ENCODE data around the gene BCKDHB.

DNA sequence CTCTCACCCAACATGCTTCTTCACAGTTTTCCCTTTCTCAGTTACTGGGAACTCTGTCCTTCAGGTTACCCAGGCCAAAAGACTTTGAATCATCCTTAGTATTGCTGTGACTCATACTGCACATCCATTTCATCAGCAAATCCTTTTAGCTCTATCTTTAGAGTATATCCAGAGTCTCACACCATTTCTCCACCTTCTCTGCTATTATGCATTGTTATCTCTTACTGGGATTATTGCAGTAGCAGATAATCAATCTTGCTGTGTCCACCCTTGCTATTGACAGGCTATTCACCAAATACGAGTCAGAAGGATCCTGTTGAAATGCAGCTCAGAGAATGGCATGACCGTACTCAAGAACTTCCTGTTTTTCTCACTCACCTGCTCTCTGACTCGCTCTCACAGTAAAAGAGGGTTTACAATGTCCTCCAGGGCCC, 57.3 kb downstream of the BCKDHB start:
- TF ChIP-seq, protein P1, sequence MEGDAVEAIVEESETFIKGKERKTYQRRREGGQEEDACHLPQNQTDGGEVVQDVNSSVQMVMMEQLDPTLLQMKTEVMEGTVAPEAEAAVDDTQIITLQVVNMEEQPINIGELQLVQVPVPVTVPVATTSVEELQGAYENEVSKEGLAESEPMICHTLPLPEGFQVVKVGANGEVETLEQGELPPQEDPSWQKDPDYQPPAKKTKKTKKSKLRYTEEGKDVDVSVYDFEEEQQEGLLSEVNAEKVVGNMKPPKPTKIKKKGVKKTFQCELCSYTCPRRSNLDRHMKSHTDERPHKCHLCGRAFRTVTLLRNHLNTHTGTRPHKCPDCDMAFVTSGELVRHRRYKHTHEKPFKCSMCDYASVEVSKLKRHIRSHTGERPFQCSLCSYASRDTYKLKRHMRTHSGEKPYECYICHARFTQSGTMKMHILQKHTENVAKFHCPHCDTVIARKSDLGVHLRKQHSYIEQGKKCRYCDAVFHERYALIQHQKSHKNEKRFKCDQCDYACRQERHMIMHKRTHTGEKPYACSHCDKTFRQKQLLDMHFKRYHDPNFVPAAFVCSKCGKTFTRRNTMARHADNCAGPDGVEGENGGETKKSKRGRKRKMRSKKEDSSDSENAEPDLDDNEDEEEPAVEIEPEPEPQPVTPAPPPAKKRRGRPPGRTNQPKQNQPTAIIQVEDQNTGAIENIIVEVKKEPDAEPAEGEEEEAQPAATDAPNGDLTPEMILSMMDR (IDR thresholded peaks at IDR 0.05) = no peak
- TF ChIP-seq NR2C2 (CRISPR knock-in tag; IDR thresholded peaks at IDR 0.05) = no peak

Measured in WTC11 (cell line).